Activated T-helper 1 cell treated with anti-CD3 and anti-CD28 coated beads, Interleukin-12 subunit alpha, Interleukin-12 subunit beta, Interleukin-2, Interleukin-4 antibody, amounts not matched to agents 30 ng/mL and 10 ng/mL and 1 ng/mL, durations not matched to agents 14 hours and 24 hours and 36 hours (primary cell): ENCODE data around the gene ORM2. TPM values are rescaled to one million over a fixed set of nuclear protein-coding genes. Genes with fewer than 3 reads are reported as not detected.
"Not testable (repeated sequence)": the region's sequence is repeated elsewhere in the genome, so short reads cannot be mapped to it uniquely, and the experiment has no call there.

ENCODE experiments used
- DNase-seq: peaks from one replicate; pipeline ENCODE4 v3.0.0; 2021; ENCODE audit warnings: low spot score
- H3K27ac Mint-ChIP-seq: one replicate; pipeline ENCODE4 v1.8.0; 2021; ENCODE audit warnings: mild to moderate bottlenecking, mixed read lengths
- H3K27me3 Mint-ChIP-seq: one replicate; pipeline ENCODE4 v1.8.0; 2022; ENCODE audit warnings: mild to moderate bottlenecking, moderate library complexity, mixed read lengths; ENCODE audit not compliant: insufficient read depth
- H3K36me3 Mint-ChIP-seq: one replicate; pipeline ENCODE4 v1.8.0; 2021; ENCODE audit warnings: low read depth, mixed read lengths
- H3K4me1 Mint-ChIP-seq: one replicate; pipeline ENCODE4 v1.8.0; 2021; ENCODE audit warnings: low read depth, mixed read lengths
- H3K4me3 Mint-ChIP-seq: one replicate; pipeline ENCODE4 v1.8.0; 2021; ENCODE audit warnings: mild to moderate bottlenecking, moderate library complexity, mixed read lengths
- H3K9me3 Mint-ChIP-seq: one replicate; pipeline ENCODE4 v1.8.0; 2021; ENCODE audit warnings: mixed read lengths
- intact Hi-C: fragments of 100-400 bp; cut with micrococcal nuclease; formaldehyde crosslinking; loops from one replicate; pipeline ENCODE4 v1.15.1; 2024
- total RNA-seq: library from RNA; stranded (reverse); gene quantifications from 2 replicates; pipeline ENCODE4 v1.2.3, GENCODE V29; 2022

The ORM2 gene
- total RNA-seq: not detected in 2 replicates

GRCh38 chr9:114329625-114330022, at the start of gene ORM2:
Gene ORM2, plus strand, starts transcription at chr9:114329869. Its CDS starts 36 bp downstream, at chr9:114329905.
- intact Hi-C loops, H3K36me3 Mint-ChIP-seq, H3K9me3 Mint-ChIP-seq, H3K4me3 Mint-ChIP-seq, H3K4me1 Mint-ChIP-seq, DNase-seq, H3K27me3 Mint-ChIP-seq, H3K27ac Mint-ChIP-seq: not testable (repeated sequence)

- no peak overlapping the region for H3K4me3 Mint-ChIP-seq
- H3K9me3 Mint-ChIP-seq: no peaks in the 10 kb centered on the region
- H3K27ac Mint-ChIP-seq: no peak overlapping the region
- no peaks in the 10 kb centered on the region for H3K27me3 Mint-ChIP-seq
- intact Hi-C loops: no loop called here
- H3K4me1 Mint-ChIP-seq: no peaks in the 10 kb centered on the region
- no peaks in the 10 kb centered on the region for H3K36me3 Mint-ChIP-seq
- DNase-seq: no peak
These were observed 48.8 kb upstream of the ORM2 start for GRCh38 chr9:114280636-114281472.

GRCh38 chr9:114281473-114282103, 48.1 kb upstream of the ORM2 start:
- Mint-ChIP-seq H3K4me3 (no peak overlapping the region), H3K36me3 (no peaks in the 10 kb centered on the region), H3K4me1 (no peaks in the 10 kb centered on the region), H3K9me3 (no peaks in the 10 kb centered on the region), H3K27ac (no peak overlapping the region), H3K27me3 (no peaks in the 10 kb centered on the region)
- intact Hi-C loops: no loop called here
- DNase-seq: no peak

GRCh38 chr9:114282104-114282485, 47.6 kb upstream of the ORM2 start:
- DNase-seq: no peak
- H3K27me3 Mint-ChIP-seq: no peaks in the 10 kb centered on the region
- H3K36me3 Mint-ChIP-seq: no peaks in the 10 kb centered on the region
- no peaks in the 10 kb centered on the region for H3K4me1 Mint-ChIP-seq
- no peak overlapping the region for H3K4me3 Mint-ChIP-seq
- intact Hi-C loops: no loop called here
- no peaks in the 10 kb centered on the region for H3K9me3 Mint-ChIP-seq
- no peak overlapping the region for H3K27ac Mint-ChIP-seq

GRCh38 chr9:114282507-114282906, 47.2 kb upstream of the ORM2 start:
- Mint-ChIP-seq H3K36me3 (no peaks in the 10 kb centered on the region), H3K4me3 (no peak overlapping the region), H3K27ac (no peak overlapping the region), H3K4me1 (no peaks in the 10 kb centered on the region), H3K9me3 (no peaks in the 10 kb centered on the region), H3K27me3 (no peaks in the 10 kb centered on the region)
- intact Hi-C loops: no loop called here
- DNase-seq: no peak

GRCh38 chr9:114282926-114283325, 46.7 kb upstream of the ORM2 start:
- Mint-ChIP-seq H3K36me3 (no peaks in the 10 kb centered on the region), H3K9me3 (no peaks in the 10 kb centered on the region), H3K4me1 (no peaks in the 10 kb centered on the region), H3K27me3 (no peaks in the 10 kb centered on the region), H3K27ac (no peak overlapping the region), H3K4me3 (no peak overlapping the region)
- DNase-seq: no peak
- intact Hi-C loops: no loop called here

- Mint-ChIP-seq H3K4me3 (no peak overlapping the region), H3K27me3 (no peaks in the 10 kb centered on the region), H3K9me3 (no peaks in the 10 kb centered on the region), H3K36me3 (no peaks in the 10 kb centered on the region), H3K27ac (no peak overlapping the region), H3K4me1 (no peaks in the 10 kb centered on the region)
- DNase-seq: no peak
- intact Hi-C loops: no loop called here
These were observed 46.0 kb upstream of the ORM2 start for GRCh38 chr9:114283551-114284111.

- Mint-ChIP-seq H3K4me1 (no peaks in the 10 kb centered on the region), H3K27ac (no peak overlapping the region), H3K27me3 (no peaks in the 10 kb centered on the region), H3K4me3 (no peak overlapping the region), H3K36me3 (no peaks in the 10 kb centered on the region), H3K9me3 (no peaks in the 10 kb centered on the region)
- no peak for DNase-seq
- intact Hi-C loops: no loop called here
These were observed 45.2 kb upstream of the ORM2 start for GRCh38 chr9:114284316-114285060.

GRCh38 chr9:114285166-114285867, 44.4 kb upstream of the ORM2 start:
- intact Hi-C loops: no loop called here
- Mint-ChIP-seq H3K27me3 (no peaks in the 10 kb centered on the region), H3K4me1 (no peaks in the 10 kb centered on the region), H3K27ac (no peak overlapping the region), H3K36me3 (no peaks in the 10 kb centered on the region), H3K9me3 (no peaks in the 10 kb centered on the region), H3K4me3 (no peak overlapping the region)
- DNase-seq: no peak

GRCh38 chr9:114286146-114286679, 43.5 kb upstream of the ORM2 start:
- H3K27me3 Mint-ChIP-seq: peaks cover 4% of the 10 kb centered on the region
- H3K36me3 Mint-ChIP-seq: no peaks in the 10 kb centered on the region
- no peaks in the 10 kb centered on the region for H3K9me3 Mint-ChIP-seq
- no peak overlapping the region for H3K4me3 Mint-ChIP-seq
- no peaks in the 10 kb centered on the region for H3K4me1 Mint-ChIP-seq
- no peak for DNase-seq
- H3K27ac Mint-ChIP-seq: no peak overlapping the region
- intact Hi-C loops: no loop called here

- Mint-ChIP-seq H3K27me3 (peaks cover 4% of the 10 kb centered on the region), H3K27ac (no peak overlapping the region), H3K9me3 (no peaks in the 10 kb centered on the region), H3K4me3 (no peak overlapping the region), H3K4me1 (no peaks in the 10 kb centered on the region), H3K36me3 (no peaks in the 10 kb centered on the region)
- no peak for DNase-seq
- intact Hi-C loops: no loop called here
These were observed 42.5 kb upstream of the ORM2 start for GRCh38 chr9:114287001-114287762.

GRCh38 chr9:114287763-114288192, 41.9 kb upstream of the ORM2 start:
- DNase-seq: no peak
- H3K4me3 Mint-ChIP-seq: no peak overlapping the region
- peaks cover 4% of the 10 kb centered on the region for H3K27me3 Mint-ChIP-seq
- H3K9me3 Mint-ChIP-seq: no peaks in the 10 kb centered on the region
- no peaks in the 10 kb centered on the region for H3K4me1 Mint-ChIP-seq
- intact Hi-C loops: no loop called here
- H3K36me3 Mint-ChIP-seq: no peaks in the 10 kb centered on the region
- no peak overlapping the region for H3K27ac Mint-ChIP-seq
